AG10803 (cell line): ENCODE results near the gene ZFHX3.

Experiments used
- DNase-seq: peaks from one replicate; pipeline ENCODE4 v3.0.0; 2010; ENCODE audit warnings: low read depth
- H3K4me3 ChIP-seq: 2 replicates; pipeline ENCODE4 v1.5.1; 2011; ENCODE audit warnings: mild to moderate bottlenecking, low read length, control low read depth
- CTCF ChIP-seq: conservative IDR thresholded peaks from 2 replicates; pipeline ENCODE4 v1.5.1; 2011; ENCODE audit warnings: mild to moderate bottlenecking, low read length, control low read depth, inconsistent platforms

The ZFHX3 gene

GRCh38 chr16:73036074-73036826, 11.7 kb downstream of the ZFHX3 start:
- TF ChIP-seq CTCF = no peak
- DNase-seq = no peak
- no peak overlapping the region for H3K4me3 ChIP-seq

- H3K4me3 ChIP-seq = no peak overlapping the region
- TF ChIP-seq CTCF = no peak
- no peak for DNase-seq
Observed at GRCh38 chr16:73034374-73034773, 13.6 kb downstream of the ZFHX3 start.

GRCh38 chr16:73033271-73033998, 14.5 kb downstream of the ZFHX3 start:
- DNase-seq = no peak
- H3K4me3 ChIP-seq = no peak overlapping the region

GRCh38 chr16:73032541-73033270, 15.2 kb downstream of the ZFHX3 start:
- no peak for DNase-seq
- no peak overlapping the region for H3K4me3 ChIP-seq
- no peak for TF ChIP-seq CTCF

More at GRCh38 chr16:73033271-73033998, 14.5 kb downstream of the ZFHX3 start:
- TF ChIP-seq CTCF = no peak

DNA sequence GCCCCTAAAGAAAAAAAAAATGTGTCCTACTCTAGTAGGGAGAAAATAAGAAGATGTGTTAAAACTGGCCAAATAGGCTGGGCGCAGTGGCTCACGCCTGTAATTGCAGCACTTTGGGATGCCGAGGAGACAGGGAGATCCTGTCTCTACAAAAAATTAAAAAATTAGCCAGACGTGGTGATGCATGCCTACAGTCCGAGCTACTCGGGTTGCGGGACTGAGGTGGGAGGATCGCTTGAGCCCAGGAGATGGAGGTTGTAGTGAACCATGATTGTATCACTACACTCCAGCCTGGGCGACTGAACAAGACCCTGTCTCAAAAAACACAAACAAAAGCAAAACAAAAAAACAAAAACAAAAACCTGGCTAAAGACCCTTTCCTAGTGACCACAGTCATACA, 15.9 kb downstream of the ZFHX3 start:
- DNase-seq = peak; percentile 22
- no peak for TF ChIP-seq CTCF
- H3K4me3 ChIP-seq = no peak overlapping the region

DNA sequence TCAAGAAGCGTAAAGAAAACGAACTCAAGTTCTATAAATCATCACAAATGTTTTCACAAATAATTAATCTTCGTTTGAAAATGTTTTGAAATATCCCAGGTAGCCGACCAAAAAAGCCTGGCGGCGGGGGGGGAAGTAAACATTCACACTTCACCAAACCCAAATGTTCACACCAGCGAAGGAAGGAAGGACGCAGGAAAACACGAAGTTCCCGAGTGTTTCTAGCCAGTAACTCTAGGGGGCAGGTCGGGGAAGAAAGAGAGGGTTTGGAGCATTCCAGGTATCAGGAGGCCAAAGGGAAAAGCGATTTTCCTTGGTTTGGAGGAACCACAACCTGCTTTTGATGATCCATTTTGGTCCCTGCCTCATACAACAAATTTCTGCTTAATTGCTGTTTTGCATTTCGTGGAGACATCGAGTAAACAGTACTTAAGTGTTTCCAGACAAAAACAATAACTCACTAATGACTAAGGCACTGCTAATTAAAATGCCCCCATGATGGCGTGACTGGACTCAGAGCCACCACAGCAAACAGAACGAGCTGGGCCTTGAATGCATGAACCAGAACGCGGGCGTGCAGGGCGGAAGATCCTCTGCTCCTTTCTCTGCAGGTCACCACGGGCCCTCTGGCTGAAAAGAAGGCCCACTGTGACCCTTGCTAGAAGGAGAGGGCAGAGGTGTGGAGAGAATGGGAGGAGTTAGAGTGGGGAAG, 16.6 kb downstream of the ZFHX3 start:
- H3K4me3 ChIP-seq = no peak overlapping the region
- peak; percentile 85 for DNase-seq
- TF ChIP-seq CTCF = peak; percentile 59
